PC-3 (cell line): Measurements from ENCODE around the gene KCNJ6.

ENCODE experiments used
- EZH2 ChIP-seq: fragments of 300-600 bp; sonication (generic); IDR thresholded peaks from one replicate; pipeline ENCODE4 v1.6.1; 2017; ENCODE audit warnings: antibody characterized with exemption, mild to moderate bottlenecking, low read length; ENCODE audit not compliant: unreplicated experiment
- EZH2phosphoT487 ChIP-seq: fragments of 300-600 bp; sonication (generic); IDR thresholded peaks from 2 replicates; pipeline ENCODE4 v1.6.1; 2018; ENCODE audit warnings: mild to moderate bottlenecking, antibody characterized with exemption, low read length, borderline replicate concordance
- TF ChIP-seq, protein P1 (sequence below): fragments of 300-600 bp; sonication (generic); conservative IDR thresholded peaks from 2 replicates; pipeline ENCODE4 v1.5.1; 2017; ENCODE audit warnings: antibody characterized with exemption, low read depth, mild to moderate bottlenecking, low read length

DNA sequence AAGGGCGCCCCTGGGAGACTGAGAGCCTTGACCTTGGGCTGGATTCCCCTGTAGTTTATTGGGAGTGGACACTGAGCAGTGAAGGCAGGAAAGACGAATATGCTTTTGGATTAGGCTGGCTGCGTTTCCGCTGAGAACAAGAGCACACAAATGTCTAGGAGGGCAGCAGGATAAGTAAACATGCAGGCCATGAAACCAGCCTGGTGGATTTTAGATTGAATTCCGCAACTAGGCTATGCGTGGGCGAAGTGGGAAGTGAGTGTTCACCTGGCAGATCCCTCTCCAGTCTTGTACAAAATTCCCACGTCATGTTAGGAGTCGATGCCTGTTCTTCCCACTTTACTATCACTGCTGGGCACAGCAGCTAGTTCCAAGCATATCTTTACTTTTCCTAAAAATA, 21.4 kb upstream of the KCNJ6 start:
- TF ChIP-seq, protein P1, sequence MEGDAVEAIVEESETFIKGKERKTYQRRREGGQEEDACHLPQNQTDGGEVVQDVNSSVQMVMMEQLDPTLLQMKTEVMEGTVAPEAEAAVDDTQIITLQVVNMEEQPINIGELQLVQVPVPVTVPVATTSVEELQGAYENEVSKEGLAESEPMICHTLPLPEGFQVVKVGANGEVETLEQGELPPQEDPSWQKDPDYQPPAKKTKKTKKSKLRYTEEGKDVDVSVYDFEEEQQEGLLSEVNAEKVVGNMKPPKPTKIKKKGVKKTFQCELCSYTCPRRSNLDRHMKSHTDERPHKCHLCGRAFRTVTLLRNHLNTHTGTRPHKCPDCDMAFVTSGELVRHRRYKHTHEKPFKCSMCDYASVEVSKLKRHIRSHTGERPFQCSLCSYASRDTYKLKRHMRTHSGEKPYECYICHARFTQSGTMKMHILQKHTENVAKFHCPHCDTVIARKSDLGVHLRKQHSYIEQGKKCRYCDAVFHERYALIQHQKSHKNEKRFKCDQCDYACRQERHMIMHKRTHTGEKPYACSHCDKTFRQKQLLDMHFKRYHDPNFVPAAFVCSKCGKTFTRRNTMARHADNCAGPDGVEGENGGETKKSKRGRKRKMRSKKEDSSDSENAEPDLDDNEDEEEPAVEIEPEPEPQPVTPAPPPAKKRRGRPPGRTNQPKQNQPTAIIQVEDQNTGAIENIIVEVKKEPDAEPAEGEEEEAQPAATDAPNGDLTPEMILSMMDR: no peak
- TF ChIP-seq EZH2 (no peak), EZH2phosphoT487 (no peak)
